Thoracic aorta (tissue), 2 donors: ENCODE data around the gene AP1AR. TPM values are rescaled to one million over a fixed set of nuclear protein-coding genes. Genes with fewer than 3 reads are reported as not detected.
"Not testable (repeated sequence)": the region's sequence is repeated elsewhere in the genome, so short reads cannot be mapped to it uniquely, and the experiment has no call there.

Experiments
- ATAC-seq: fragments of 150-250 bp; one replicate; pipeline ENCODE4 v1.8.0; 2017; ENCODE audit warnings: low read depth; ENCODE audit not compliant: insufficient number of reproducible peaks, low FRiP score
- DNase-seq: peaks from one replicate; pipeline ENCODE4 v3.0.0-alpha.2; 2020; ENCODE audit warnings: low spot score
- H3K27ac ChIP-seq, 2 donors: fragments of 200-600 bp; sonication (generic); 1 replicate in 1 of 2; 2 replicates in 1 of 2; pipeline ENCODE4 v1.5.1; 2016; ENCODE audit warnings: mild to moderate bottlenecking in 2 of 2, moderate library complexity in 2 of 2
- H3K27me3 ChIP-seq: fragments of 200-600 bp; sonication (generic); replicated peaks from 2 replicates; pipeline ENCODE4 v1.6.0; 2016; ENCODE audit warnings: mild to moderate bottlenecking; ENCODE audit not compliant: insufficient read depth
- H3K36me3 ChIP-seq: fragments of 200-600 bp; sonication (generic); one replicate; pipeline ENCODE4 v1.5.1; 2016
- H3K4me1 ChIP-seq, 2 donors: fragments of 200-600 bp; sonication (generic); 1 replicate in 1 of 2; 2 replicates in 1 of 2; pipeline versions ENCODE4 v1.5.1 to v1.6.0; 2016; ENCODE audit warnings: low read depth in 2 of 2, mild to moderate bottlenecking in 1 of 2; ENCODE audit not compliant: control insufficient read depth in 1 of 2
- H3K4me3 ChIP-seq: fragments of 200-600 bp; sonication (generic); 2 replicates; pipeline ENCODE4 v1.5.1; 2016; ENCODE audit warnings: mild to moderate bottlenecking
- H3K9me3 ChIP-seq: fragments of 200-600 bp; sonication (generic); 2 replicates; pipeline ENCODE4 v1.5.1; 2016
- total RNA-seq, 2 donors: library from RNA; depleted of rRNA; stranded (reverse); fragments of >200 nt; gene quantifications; one replicate each; pipeline versions ENCODE4 v1.1.0 to v1.2.3, GENCODE V29; 2016
- TF ChIP-seq, protein P1 (sequence below): fragments of 200-600 bp; sonication (generic); IDR thresholded peaks from one replicate; pipeline ENCODE4 v1.5.1; 2019; ENCODE audit warnings: antibody characterized with exemption

AP1AR gene
- total RNA-seq, 2 donors from 2014 or later = 10.0 to 27.9 TPM

DNA sequence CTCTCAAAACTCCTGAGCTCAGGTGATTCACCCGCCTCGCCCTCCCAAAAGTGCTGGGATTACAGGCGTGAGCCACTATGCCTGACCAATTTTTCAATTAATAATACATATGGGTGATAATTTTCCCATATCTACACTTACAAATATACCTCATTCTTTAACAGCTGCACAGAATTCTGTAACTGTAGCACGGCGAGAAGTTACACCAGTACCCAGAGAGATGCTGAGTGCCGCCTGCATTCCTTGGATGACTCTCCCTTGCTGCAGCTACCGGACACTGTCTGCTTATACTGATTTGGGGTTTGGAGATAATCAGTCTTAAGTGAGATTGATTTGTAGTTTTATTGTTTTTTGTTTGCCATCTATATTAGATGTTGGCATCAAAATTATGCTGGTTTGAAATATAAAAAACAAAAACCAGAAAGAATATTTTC is 48.3 kb downstream of the AP1AR start:
- Histone ChIP-seq H3K27me3 (no peaks in the 10 kb centered on the region), H3K27ac (no peak overlapping the region), H3K4me3 (no peak overlapping the region), H3K36me3 (peaks cover 5% of the 10 kb centered on the region), H3K4me1 (peaks cover 5 to 31% of the 10 kb centered on the region in 2 donors), H3K9me3 (no peaks in the 10 kb centered on the region)
- TF ChIP-seq, protein P1, sequence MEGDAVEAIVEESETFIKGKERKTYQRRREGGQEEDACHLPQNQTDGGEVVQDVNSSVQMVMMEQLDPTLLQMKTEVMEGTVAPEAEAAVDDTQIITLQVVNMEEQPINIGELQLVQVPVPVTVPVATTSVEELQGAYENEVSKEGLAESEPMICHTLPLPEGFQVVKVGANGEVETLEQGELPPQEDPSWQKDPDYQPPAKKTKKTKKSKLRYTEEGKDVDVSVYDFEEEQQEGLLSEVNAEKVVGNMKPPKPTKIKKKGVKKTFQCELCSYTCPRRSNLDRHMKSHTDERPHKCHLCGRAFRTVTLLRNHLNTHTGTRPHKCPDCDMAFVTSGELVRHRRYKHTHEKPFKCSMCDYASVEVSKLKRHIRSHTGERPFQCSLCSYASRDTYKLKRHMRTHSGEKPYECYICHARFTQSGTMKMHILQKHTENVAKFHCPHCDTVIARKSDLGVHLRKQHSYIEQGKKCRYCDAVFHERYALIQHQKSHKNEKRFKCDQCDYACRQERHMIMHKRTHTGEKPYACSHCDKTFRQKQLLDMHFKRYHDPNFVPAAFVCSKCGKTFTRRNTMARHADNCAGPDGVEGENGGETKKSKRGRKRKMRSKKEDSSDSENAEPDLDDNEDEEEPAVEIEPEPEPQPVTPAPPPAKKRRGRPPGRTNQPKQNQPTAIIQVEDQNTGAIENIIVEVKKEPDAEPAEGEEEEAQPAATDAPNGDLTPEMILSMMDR = no peak
- no peak for DNase-seq
- no peak for ATAC-seq

GRCh38 chr4:112280386-112281056 is 48.9 kb downstream of the AP1AR start:
- Histone ChIP-seq H3K36me3 (peaks cover 5% of the 10 kb centered on the region), H3K9me3 (no peaks in the 10 kb centered on the region), H3K4me1 (peaks cover 5 to 31% of the 10 kb centered on the region in 2 donors), H3K27me3 (no peaks in the 10 kb centered on the region), H3K4me3 (no peak overlapping the region), H3K27ac (no peak overlapping the region)
- no peak for DNase-seq
- ATAC-seq = no peak
- TF ChIP-seq, protein P1 = no peak

DNA sequence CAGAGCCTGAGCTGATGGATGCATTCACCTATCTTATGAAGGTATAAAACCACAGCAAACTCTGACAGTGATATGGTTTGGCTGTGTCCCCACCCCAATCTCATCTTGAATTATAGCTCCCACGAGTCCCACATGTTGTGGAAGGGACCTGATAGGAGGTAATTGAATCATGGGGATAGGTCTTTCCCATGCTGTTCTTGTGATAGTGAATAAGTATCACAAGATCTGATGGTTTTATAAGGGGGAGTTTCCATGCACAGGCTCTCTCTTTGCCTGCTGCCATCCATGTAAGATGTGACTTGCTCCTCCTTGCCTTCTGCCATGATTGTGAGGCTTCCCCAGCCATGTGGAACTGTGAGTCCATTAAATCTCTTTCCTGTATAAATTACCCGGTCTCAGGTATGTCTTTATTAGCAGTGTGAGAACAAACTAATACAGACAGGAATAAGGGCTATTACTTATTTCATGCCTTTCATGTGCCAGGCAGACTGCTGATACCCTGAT is 50.4 kb downstream of the AP1AR start:
- not testable (repeated sequence) for H3K4me3 ChIP-seq, ATAC-seq, H3K36me3 ChIP-seq, DNase-seq, H3K27me3 ChIP-seq, H3K27ac ChIP-seq, H3K9me3 ChIP-seq
- H3K4me1 ChIP-seq = peaks cover 5 to 36% of the 10 kb centered on the region in 2 donors

GRCh38 chr4:112282860-112283667 is 51.5 kb downstream of the AP1AR start:
- no peak for ATAC-seq
- no peak overlapping the region for H3K27ac ChIP-seq
- H3K9me3 ChIP-seq = no peaks in the 10 kb centered on the region
- H3K36me3 ChIP-seq = no peaks in the 10 kb centered on the region
- no peak for DNase-seq
- H3K4me3 ChIP-seq = no peak overlapping the region
- peaks cover 5 to 36% of the 10 kb centered on the region in 2 donors for H3K4me1 ChIP-seq
- no peaks in the 10 kb centered on the region for H3K27me3 ChIP-seq
- TF ChIP-seq, protein P1 = no peak

DNA sequence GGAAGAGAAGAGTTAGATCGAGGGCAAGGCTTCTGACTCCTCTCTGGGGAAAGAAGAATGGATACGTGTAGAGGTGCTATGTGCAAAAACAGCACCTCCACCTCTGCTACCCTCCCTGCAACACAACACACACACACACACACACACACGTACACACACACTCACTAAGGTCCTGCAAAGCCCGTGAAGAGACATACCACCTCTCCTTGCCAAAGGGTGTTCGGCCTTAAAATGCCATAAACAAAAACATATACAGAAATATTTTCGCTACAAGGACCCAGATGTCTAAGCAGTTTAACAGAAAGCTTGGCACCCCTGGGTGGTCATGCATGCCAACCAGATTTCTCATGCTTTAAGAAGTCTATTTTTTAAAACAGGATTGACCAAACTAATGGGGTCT is 52.6 kb downstream of the AP1AR start:
- DNase-seq = no peak
- H3K4me3 ChIP-seq = peak overlapping the region; percentile 90
- H3K36me3 ChIP-seq = no peaks in the 10 kb centered on the region
- H3K27me3 ChIP-seq = no peaks in the 10 kb centered on the region
- no peak for ATAC-seq
- TF ChIP-seq, protein P1 = no peak
- H3K4me1 ChIP-seq = peaks cover 5 to 33% of the 10 kb centered on the region in 2 donors
- peak overlapping the region; percentile 80 to 82 for H3K27ac ChIP-seq
- H3K9me3 ChIP-seq = no peaks in the 10 kb centered on the region
